Amniotic epithelial cell (primary cell): Measurements from ENCODE around the gene STK24.

Experiments
- DNase-seq: peaks from one replicate; pipeline ENCODE4 v3.0.0-alpha.2; 2010; ENCODE audit warnings: low read depth

The STK24 gene

DNA sequence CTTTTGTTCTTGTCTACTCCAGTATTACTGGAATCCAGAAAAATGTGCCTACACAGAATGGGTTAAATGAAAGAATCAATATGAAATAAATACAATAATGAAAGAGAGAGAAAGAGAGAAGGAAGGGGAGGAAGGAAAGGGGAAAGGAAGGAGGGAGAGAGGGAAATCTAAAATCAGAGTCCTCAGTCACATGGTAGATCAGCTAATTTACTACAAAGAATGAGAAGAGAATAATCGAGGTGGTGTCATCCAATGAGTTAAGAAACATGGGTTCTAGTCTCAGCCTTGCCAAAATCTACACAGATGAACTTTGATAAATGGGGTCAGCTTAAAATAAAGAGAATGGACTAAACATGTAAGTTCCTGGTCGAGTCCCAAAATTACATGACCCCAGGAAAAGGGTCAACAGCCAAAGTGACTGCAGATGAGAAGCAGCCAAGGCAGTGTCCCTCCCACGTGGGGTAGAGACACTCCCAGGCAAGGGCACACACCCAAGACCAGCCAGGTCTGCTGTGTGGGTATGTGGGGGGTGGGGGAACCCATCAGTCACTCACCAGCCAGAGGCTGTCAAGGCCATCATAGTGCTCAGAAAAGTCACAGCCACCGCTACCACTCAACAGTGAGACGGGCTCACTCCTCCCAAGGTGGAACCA, 103.6 kb downstream of the STK24 start:
- no peak for DNase-seq

DNA sequence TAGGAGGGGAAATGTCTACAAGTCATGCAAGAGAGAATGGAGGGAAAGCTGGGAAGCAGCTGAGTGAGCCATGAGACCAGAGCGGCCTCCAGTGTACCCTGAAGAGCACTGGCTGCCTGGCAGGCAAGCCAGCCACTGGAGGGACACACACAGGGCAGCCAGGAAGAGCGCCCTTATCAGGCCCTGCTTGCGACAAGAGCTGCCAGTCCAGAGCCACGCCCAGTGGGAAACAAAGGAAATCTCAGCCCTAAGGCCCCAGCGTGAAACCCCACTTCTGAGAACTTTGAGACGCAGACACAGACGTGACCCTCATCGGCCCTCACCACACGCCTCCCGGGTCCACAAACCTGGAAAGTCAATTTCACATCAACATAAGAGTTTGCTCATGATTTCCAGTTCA, 105.0 kb downstream of the STK24 start:
- DNase-seq, result no peak

DNA sequence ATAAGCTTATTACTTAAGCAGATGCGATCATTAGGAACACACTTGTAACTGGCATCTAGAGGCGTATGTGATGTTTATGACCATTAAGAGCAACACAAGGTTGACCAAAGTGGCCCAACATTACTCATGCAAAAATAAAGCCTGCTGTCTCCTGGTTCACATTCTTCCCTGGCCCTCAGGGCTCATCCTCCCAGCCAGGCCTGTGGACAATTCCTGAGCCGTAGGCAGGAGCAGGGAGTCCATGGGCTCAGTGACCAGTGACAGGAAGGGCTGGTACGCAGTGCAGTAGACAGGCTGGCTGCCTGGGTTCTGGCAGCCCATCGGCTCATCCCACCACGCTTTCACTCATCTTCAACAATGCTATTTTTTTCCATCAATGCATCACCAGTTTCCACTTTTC, 106.0 kb downstream of the STK24 start:
- DNase-seq, result no peak

DNA sequence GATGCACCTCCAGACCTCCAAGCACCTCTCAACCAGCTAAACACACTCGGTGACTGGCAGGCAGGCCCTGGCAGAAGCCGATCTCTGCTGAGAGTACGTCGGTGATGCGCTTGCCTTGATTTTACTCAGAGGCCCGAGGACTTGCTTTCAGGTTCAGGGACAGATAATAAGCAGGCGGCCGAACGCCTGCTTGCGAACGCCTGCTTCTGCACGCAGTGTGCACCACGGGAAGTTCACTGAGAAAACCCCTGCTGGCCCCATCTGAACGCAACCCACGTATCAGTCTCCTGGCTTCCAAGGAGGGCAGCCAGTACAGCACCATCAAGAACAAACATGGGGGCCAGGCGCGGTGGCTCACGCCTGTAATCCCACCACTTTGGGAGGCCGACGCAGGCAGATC, 108.0 kb downstream of the STK24 start:
- no peak for DNase-seq

DNA sequence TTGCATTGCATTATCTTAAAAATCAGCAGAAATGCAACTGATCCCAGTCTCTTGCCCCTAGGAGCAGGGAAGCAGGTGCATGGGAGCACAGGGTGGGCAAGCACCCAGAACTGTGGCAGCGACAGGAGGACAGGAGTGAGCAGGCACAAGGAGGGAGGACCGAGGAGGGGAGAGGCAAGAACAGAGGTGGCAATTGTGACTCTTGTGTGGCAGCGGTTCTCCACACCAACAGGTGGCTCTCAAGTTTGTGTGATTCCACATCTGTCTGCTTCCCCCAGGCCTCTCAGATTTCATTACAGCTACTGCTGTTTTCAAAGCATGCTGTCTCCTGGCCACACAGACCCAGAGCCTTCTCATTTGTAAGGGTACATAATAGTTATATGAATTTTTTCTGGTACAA, 108.5 kb downstream of the STK24 start:
- DNase-seq, result no peak

DNA sequence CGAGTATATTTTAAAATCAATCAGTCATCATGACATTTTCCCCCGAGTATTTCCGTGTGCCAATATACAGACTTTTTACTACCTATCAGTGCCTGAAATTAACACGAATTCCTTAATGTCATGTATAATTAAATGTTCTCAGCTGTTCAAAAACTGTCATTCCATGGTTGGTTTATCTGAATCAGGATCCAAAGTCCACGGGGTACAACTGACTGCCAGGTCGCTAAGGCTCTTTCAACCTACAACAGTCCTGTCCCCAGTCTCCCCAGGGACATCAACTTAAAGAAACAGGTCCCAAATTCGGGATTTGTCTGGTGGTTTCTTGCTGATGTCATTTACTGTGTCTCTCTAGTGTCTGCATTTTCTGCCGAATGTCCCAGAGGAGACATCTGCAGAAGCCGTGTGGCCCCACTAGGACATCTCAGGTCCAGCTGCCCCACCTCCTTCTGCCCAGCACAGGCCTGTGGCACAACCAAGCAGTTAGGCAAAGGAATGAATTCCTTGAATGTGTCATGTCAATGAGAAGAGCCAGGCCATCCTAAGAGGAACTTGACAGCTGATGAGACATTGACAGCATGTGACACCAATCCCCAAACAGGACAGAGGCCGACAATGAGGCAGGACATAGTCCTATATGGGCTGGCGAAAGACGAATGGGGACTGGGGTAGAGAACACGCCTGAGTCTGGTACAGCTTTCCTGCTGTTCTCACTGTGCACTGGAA, 109.5 kb downstream of the STK24 start:
- DNase-seq, result no peak

DNA sequence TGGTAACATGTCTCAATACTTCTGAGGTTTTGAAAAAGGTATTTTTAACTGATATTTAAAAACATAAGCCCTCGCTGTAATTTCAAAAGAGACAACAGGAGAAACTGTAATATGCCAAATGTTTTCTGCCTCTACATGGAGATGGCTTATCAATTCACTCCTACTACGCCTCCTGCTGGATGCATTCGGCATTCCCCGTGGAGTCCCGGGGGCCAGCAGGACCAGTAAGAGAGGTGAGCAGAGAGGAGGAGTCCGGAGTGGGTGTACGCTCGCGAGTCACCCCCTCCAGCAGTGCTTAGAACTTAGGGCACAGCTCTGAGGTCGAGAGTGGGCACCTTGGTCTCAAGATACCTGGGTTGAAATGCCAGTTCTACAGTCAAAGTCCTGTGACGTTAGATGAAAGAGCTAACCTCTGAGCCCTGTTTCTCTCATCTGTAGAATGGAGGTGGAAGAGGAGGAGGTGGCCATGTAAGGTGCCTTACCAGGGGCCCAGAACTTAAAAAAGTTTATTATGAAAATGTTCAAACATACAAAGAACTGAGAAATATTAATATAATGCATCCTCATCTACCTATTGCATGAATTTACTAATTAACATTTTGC, 110.2 kb downstream of the STK24 start:
- peak; percentile 50 for DNase-seq

DNA sequence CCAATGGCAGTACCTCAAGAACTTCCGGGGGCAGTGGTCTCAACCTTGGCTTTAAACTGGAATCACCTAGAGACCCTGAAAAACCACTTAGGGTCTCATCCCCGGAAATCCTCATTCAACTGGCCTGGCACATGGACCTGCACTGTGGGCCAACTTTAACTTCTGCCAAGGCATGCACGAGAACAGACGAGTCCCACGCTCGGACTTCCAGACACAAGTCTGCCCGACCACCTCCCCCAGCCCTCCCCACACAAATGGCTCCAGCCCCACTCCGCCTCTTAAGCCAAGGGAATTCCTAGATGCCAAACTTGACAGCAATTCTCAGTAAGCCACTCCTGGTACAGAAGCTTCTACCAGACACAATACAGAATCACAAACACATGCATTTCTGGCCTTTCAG, 114.0 kb downstream of the STK24 start:
- no peak for DNase-seq

DNA sequence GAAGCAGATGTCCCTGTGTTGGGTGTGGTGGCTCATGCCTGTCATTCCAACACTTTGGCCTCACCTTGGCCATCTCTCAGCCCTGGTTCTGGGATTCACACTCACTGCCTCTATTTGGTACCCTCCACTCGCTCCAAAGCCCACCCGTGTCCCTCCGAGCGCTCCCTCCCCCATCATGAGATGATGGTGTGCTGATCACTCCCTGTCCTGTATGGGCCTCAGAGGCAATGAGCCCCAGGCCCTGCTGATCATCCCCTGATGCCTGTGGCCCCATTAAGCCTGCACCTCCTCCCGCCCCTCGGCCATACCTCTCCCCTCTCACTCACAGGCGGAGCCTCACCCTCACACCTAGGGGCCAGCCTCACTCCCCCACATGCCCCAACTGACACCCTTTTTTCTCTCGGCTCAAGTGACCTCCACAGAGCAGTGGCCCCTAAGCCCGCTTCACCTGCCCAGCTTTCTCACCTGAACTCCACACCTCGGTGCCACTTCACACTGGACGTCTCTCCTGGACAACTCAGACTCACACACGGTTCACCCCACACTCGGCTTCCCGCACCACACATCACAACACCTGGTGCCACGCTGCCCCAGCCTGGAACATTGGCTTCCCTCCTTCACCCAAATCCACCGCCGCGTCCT, 114.5 kb downstream of the STK24 start:
- no peak for DNase-seq

DNA sequence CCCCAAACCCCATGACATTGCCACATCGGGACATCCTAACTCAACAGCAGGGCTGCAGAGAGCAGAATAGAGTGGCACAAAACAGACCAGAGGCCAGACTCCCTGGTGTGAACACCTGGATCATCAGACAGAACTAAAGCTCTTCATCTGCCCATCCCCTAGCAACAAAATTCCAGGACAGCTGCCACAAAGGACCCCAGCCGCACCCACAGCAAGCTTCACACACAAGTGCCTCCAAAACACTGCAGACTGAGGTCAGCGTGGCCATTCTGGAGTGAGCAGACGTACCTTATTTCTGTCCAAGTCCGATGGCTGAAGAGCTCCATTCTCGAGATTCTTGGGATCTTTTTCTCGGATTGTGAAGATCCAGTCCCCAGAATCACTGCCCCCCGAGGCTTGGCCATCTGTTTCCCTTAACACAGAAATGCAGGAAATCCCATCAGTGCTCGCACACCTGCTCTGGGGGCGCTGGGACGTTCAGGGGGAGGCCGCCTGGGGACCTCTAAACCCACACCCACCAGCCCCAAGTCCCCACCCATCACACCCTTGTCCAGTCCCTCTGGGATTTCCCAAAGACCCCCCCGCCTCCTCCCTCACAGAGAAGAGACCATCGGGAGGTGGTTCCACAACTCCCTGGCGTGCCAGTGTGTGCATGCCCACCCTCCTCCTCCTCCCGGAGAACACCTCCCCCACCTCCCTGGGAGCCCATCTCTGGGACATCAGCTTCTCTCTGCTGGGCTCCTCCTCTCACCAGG, 115.2 kb downstream of the STK24 start:
- DNase-seq, result no peak

DNA sequence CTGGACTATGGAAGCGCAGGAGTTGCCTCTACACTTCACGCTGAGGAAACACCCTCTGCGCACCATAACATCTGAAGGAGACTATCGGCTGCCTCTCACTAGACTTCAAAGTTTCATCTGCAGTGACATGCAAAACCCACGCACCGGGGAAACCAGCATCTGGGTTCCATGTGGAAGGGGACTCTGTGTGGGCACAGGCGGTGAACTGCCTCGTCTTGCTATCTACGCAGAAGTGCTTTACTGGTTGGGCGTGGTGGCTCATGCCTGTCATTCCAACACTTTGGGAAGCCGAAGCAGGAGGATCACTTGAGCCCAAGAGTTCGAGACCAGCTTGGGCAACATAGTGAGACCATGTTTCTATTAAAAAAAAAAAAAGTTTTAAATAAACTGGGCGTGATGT, 116.4 kb downstream of the STK24 start:
- DNase-seq, result no peak

DNA sequence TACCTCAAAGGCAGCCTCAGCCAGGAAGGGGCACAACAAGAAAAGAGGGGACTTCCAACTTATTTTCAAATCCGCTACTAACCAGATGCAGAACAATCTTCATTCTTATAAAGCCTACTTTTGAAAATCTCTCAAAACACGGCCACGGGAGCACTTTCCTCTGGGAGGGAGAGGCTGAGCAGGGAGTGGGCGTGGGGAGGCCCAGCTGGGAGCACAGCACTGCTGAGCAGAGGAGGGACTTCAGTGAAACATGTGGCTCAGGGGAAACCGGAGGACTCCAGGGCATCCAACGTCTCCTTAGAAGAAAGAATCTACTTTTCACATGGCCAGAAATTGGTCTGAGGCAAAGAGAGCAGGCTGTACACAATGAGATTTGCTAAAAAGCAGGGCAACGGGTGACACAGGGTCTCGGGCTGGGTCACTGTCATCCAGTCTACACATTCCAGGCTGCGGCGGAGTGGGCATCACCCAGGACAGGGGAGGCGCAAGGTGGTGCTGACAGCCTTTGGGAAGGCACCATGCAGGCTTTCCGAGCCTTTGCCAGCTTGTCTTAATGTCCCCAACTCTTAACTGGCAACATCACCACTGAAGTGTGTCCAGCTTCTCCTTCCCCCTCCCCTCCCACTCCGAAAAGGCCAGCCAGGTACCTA, 117.1 kb downstream of the STK24 start:
- DNase-seq, result no peak

DNA sequence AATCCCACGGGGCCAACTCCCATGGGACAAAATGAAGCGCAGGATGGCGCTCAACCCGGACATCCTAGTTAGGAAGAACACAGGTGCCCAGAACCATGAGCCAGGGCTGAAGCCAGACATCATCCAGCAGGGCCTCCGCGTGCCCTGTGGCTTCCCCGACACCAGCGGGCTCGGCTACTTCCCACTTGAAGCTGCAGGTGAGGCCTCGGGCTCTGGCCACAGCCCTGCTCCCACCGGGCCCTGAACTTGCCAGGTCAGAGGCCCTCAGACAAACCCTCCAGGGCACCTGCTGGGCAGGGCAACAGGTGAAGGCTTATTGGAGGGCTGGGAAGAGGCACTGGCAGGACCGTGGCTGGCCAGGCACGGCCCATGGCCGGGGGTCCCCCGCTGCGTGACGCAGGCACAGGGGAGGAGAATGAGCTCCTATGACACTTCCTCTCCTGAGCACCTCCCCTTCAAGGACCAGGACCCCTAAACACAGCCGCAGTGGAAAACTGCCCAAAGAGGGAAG, 117.7 kb downstream of the STK24 start:
- no peak for DNase-seq

DNA sequence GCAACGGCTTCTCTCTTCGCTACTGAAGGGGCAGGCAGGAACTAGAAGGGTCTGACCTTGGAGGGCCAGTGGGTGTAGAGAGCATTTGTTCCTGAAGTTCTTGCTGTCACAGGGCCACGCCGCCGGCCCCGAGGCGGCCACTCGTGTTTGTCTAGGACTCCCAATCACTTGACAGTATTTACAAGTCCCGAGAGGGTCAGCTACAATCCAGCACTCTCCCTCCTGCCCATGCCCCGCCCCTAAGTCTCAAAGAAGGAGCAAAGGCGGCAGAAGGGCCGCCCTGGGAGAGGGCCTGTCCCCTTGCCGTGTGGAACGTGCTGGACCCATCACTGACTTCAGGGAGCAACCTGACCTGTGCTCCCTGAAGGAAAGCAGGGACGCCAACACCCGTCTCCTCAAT, 118.5 kb downstream of the STK24 start:
- no peak for DNase-seq

DNA sequence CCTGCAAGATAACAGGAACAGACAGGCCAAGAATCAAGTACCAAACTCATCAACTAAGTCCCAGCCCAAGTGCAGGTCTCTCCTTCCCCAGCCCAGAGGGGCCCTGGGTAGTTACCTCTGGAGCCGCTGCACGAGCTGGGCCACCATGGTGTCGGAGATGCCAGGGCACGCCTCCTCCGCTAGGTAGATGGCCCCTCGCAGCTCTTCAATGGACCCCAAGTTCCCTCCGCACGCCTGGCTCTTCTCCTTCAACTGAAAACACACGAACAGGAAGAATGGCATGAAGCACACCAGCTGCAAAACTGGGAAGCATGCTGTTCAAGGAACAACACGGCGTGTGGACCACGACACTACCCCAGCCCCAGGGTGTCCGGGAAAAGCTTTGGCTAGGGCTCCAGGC, 119.9 kb downstream of the STK24 start:
- DNase-seq, result no peak

DNA sequence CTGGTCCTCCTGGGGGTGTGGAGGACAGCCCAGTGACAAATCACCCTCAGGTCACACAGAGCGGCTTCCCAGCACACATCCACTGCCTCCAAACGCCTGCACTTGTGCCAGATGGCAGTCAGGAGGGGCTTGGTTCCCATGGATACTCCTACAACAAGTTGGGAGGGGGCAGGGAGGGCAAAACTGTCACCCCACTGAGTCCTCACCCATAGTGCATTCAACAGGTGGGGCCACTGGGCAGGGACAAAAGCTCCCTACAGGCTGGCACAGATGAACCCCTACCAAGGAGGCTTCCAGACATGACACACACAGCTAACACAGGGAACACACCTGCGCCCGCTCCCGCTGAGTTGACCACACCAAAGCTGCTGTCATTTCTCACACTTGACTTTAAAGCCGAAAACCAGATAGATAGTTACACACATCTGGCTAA, 120.5 kb downstream of the STK24 start:
- DNase-seq, result no peak

DNA sequence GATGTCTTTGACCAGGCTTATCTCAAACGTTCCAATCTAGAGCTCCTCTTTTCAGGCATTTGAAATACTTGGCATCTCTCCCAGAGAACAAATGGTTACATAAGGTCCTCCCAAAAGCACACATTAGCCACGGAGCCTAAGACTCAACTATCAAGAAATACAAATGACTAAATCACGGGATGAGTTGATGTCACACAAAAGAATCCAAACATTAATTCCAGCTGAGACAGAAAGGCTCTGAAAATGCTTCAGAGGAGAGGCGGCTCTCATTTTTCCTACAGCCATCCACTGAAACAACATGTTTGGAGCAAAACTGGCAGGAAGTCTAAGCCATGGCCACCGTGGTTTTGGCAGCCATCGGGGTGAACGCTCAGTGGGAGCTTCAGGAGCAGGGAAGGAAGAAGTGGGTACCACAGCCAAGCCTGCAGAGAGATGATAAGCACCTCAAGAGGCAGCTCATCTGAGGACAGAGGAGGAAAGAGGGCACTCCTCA, 122.5 kb downstream of the STK24 start:
- peak; percentile 90 for DNase-seq

DNA sequence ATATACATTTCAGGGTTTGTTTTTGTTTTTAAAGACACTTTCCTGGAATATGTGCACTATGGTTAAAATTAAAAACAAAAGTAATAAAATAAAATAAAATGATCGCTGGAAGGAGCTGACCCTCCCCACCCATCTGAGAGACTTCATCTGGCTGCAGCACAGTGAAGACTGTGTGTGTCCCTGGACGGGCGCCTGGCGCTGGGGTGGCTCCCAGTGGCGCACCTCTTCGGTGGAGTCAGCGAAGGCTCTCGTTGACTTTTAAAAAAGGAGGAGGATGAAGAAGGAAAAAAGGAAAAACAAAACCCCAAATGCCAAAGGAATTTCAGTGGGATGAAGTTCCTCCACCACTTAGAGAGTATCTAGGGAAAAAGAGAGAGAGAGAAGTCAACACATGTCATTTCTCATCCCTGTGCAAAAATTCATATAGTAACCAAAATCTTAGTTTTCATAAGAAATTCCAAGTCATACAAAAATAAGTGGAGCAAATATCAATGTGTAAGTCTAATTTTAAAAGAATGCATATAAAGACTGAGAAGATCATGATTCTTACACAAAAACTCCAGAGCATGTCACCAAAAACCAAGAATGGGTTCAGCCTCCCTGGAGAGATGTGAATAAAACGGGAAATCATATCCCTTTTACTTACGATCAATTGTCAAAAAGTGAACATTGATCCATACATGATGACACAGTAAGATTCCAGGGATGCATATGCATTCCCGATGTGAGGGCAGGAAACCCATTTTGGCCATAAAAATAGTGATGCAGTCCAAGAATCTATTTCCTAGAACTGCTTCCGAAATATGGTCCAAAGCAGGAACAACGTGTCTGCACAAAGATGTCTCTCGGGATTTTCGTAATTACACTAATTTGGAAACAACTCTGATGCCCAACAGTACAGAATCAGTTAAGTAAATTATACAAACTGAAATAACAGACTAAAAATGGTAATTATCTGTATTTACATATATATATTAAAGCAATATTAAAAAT, 123.8 kb downstream of the STK24 start:
- no peak for DNase-seq

DNA sequence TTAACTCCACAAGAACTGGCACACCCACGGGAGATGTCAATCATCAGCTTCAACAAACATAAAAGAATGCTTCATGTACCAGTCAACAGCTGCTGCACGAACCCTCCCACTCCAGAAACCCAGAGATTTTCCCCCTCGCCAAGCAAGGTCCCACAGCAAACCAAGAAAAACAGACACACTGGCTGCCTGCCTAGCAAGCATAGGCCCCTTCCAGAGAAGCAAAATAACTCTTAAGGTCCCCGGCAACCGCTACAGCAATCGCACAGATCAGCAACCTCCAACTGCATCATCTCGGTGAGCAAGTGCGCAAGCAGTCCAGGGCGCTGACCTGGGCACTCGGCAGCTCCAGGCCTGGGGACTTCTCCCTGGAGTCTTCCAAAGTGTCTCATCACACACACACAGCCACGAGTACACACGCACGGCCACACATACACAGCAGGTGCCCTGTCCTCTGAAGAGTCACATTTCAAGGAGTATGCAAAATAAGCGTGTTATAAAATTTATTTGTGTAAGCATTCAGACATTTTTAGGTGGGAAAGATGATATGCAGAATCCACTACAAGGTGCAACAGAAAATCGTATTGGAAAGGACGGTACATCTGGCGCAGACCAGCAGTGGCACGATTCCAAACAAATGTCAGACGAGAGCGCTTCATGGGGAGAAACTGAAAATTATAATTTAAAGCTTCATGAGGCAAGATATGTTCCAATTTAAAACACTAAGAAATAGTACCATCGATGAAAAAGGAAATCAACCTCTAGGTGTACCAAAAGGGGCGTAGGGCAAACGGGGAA, 125.0 kb downstream of the STK24 start:
- DNase-seq, result peak; percentile 49
